ENCODE results near the gene JAZF1.

GRCh38 chr7:27781188-27781587 lies 399.4 kb downstream of the JAZF1 start:
- TF ChIP-seq CTCF (conservative IDR thresholded peaks at IDR 0.05; ENCODE audit: low read depth, low read length), result no peak
- no peak for TF ChIP-seq EZH2 (IDR thresholded peaks at IDR 0.05; ENCODE audit: borderline replicate concordance, low read depth, low read length, poor library complexity, severe bottlenecking)
